Activated T-helper 17 cell treated with anti-CD3 and anti-CD28 coated beads, Interleukin-2, amount 50 U/mL, for 72 hours (primary cell): ENCODE results near the gene SLC30A2. TPM values are rescaled to one million over a fixed set of nuclear protein-coding genes. Genes with fewer than 3 reads are reported as not detected.

ENCODE experiments used
- ATAC-seq: fragments of 150-1000 bp; cut with Tn5 transposase; replicated peaks from 2 replicates; pipeline ENCODE4 v1.10.0; 2021; ENCODE audit warnings: mild to moderate bottlenecking, moderate library complexity
- H3K27ac Mint-ChIP-seq: one replicate; pipeline ENCODE4 v1.8.0; 2022; ENCODE audit warnings: mixed read lengths
- H3K27me3 Mint-ChIP-seq: one replicate; pipeline ENCODE4 v1.8.0; 2022; ENCODE audit warnings: mixed read lengths
- H3K36me3 Mint-ChIP-seq: one replicate; pipeline ENCODE4 v1.8.0; 2022; ENCODE audit warnings: low read depth, mild to moderate bottlenecking, mixed read lengths
- H3K4me1 Mint-ChIP-seq: one replicate; pipeline ENCODE4 v1.8.0; 2022; ENCODE audit warnings: mixed read lengths
- H3K4me3 Mint-ChIP-seq: one replicate; pipeline ENCODE4 v1.8.0; 2022; ENCODE audit warnings: mild to moderate bottlenecking, mixed read lengths
- H3K9me3 Mint-ChIP-seq: one replicate; pipeline ENCODE4 v1.8.0; 2022; ENCODE audit warnings: mixed read lengths
- total RNA-seq, 2 donors: library from RNA; stranded (reverse); gene quantifications; one replicate each; pipeline ENCODE4 v1.2.3, GENCODE V29; 2022

The SLC30A2 gene
- total RNA-seq, 2 donors from 2014 or later: not detected

GRCh38 chr1:26079178-26079563 is 33.3 kb upstream of the SLC30A2 start:
- no peak for ATAC-seq
- Mint-ChIP-seq H3K27me3 (peaks cover 17% of the 10 kb centered on the region), H3K9me3 (no peaks in the 10 kb centered on the region), H3K4me3 (no peak overlapping the region), H3K27ac (no peak overlapping the region), H3K4me1 (no peaks in the 10 kb centered on the region), H3K36me3 (no peaks in the 10 kb centered on the region)

- H3K4me3 Mint-ChIP-seq: no peak overlapping the region
- H3K36me3 Mint-ChIP-seq: no peaks in the 10 kb centered on the region
- no peak overlapping the region for H3K27ac Mint-ChIP-seq
- peaks cover 15% of the 10 kb centered on the region for H3K27me3 Mint-ChIP-seq
- ATAC-seq: no peak
- no peaks in the 10 kb centered on the region for H3K4me1 Mint-ChIP-seq
- no peaks in the 10 kb centered on the region for H3K9me3 Mint-ChIP-seq
Measured at GRCh38 chr1:26078286-26079177, 32.6 kb upstream of the SLC30A2 start.

GRCh38 chr1:26077524-26077923 is 31.6 kb upstream of the SLC30A2 start:
- H3K27me3 Mint-ChIP-seq: peaks cover 17% of the 10 kb centered on the region
- no peaks in the 10 kb centered on the region for H3K36me3 Mint-ChIP-seq
- ATAC-seq: no peak
- H3K4me1 Mint-ChIP-seq: no peaks in the 10 kb centered on the region
- H3K27ac Mint-ChIP-seq: no peak overlapping the region
- no peak overlapping the region for H3K4me3 Mint-ChIP-seq
- no peaks in the 10 kb centered on the region for H3K9me3 Mint-ChIP-seq

- Mint-ChIP-seq H3K36me3 (no peaks in the 10 kb centered on the region), H3K9me3 (no peaks in the 10 kb centered on the region), H3K27me3 (peaks cover 23% of the 10 kb centered on the region), H3K27ac (no peak overlapping the region), H3K4me3 (no peak overlapping the region), H3K4me1 (no peaks in the 10 kb centered on the region)
- ATAC-seq: no peak
Measured at GRCh38 chr1:26075421-26076144, 29.7 kb upstream of the SLC30A2 start.

GRCh38 chr1:26072305-26072704 is 26.4 kb upstream of the SLC30A2 start:
- Mint-ChIP-seq H3K4me3 (no peak overlapping the region), H3K9me3 (no peaks in the 10 kb centered on the region), H3K27me3 (peaks cover 20% of the 10 kb centered on the region), H3K27ac (no peak overlapping the region), H3K4me1 (no peaks in the 10 kb centered on the region), H3K36me3 (no peaks in the 10 kb centered on the region)
- ATAC-seq: no peak

GRCh38 chr1:26070963-26071342 is 25.0 kb upstream of the SLC30A2 start:
- Mint-ChIP-seq H3K27me3 (peaks cover 17% of the 10 kb centered on the region), H3K27ac (no peak overlapping the region), H3K36me3 (no peaks in the 10 kb centered on the region), H3K9me3 (no peaks in the 10 kb centered on the region), H3K4me1 (no peaks in the 10 kb centered on the region), H3K4me3 (no peak overlapping the region)
- no peak for ATAC-seq

GRCh38 chr1:26070296-26070962 is 24.5 kb upstream of the SLC30A2 start:
- Mint-ChIP-seq H3K9me3 (no peaks in the 10 kb centered on the region), H3K27ac (no peak overlapping the region), H3K4me1 (no peaks in the 10 kb centered on the region), H3K36me3 (no peaks in the 10 kb centered on the region), H3K4me3 (no peak overlapping the region), H3K27me3 (peaks cover 17% of the 10 kb centered on the region)
- ATAC-seq: no peak

GRCh38 chr1:26069941-26070295 is 24.0 kb upstream of the SLC30A2 start:
- no peaks in the 10 kb centered on the region for H3K36me3 Mint-ChIP-seq
- no peak overlapping the region for H3K4me3 Mint-ChIP-seq
- H3K27ac Mint-ChIP-seq: no peak overlapping the region
- H3K9me3 Mint-ChIP-seq: no peaks in the 10 kb centered on the region
- ATAC-seq: no peak
- H3K27me3 Mint-ChIP-seq: peaks cover 18% of the 10 kb centered on the region
- no peaks in the 10 kb centered on the region for H3K4me1 Mint-ChIP-seq

GRCh38 chr1:26067432-26067911 is 21.6 kb upstream of the SLC30A2 start, which contains the start of gene TRIM63:
TSS of gene TRIM63 (minus strand) at chr1:26067630. CDS start at chr1:26067494, 136 bp downstream.
- H3K4me3 Mint-ChIP-seq: no peak within 1 kb of the TSS
- H3K9me3 Mint-ChIP-seq: no peaks in the 10 kb centered on the region
- no peak for ATAC-seq
- no peaks in the 10 kb centered on the region for H3K4me1 Mint-ChIP-seq
- no peaks in the 10 kb centered on the region for H3K36me3 Mint-ChIP-seq
- no peak within 1 kb of the TSS for H3K27ac Mint-ChIP-seq
- H3K27me3 Mint-ChIP-seq: peaks cover 20% of the 10 kb centered on the region

- Mint-ChIP-seq H3K4me3 (no peak overlapping the region), H3K4me1 (no peaks in the 10 kb centered on the region), H3K36me3 (no peaks in the 10 kb centered on the region), H3K27ac (no peak overlapping the region), H3K9me3 (no peaks in the 10 kb centered on the region), H3K27me3 (peaks cover 16% of the 10 kb centered on the region)
- no peak for ATAC-seq
Measured at GRCh38 chr1:26066857-26067256, 20.9 kb upstream of the SLC30A2 start.

GRCh38 chr1:26066160-26066559 is 20.2 kb upstream of the SLC30A2 start:
- Mint-ChIP-seq H3K27ac (no peak overlapping the region), H3K4me1 (no peaks in the 10 kb centered on the region), H3K4me3 (no peak overlapping the region), H3K36me3 (no peaks in the 10 kb centered on the region), H3K9me3 (no peaks in the 10 kb centered on the region), H3K27me3 (peaks cover 16% of the 10 kb centered on the region)
- ATAC-seq: no peak

GRCh38 chr1:26064553-26064952 is 18.6 kb upstream of the SLC30A2 start:
- H3K36me3 Mint-ChIP-seq: no peaks in the 10 kb centered on the region
- no peak overlapping the region for H3K27ac Mint-ChIP-seq
- H3K4me3 Mint-ChIP-seq: no peak overlapping the region
- no peak for ATAC-seq
- peaks cover 22% of the 10 kb centered on the region for H3K27me3 Mint-ChIP-seq
- no peaks in the 10 kb centered on the region for H3K4me1 Mint-ChIP-seq
- no peaks in the 10 kb centered on the region for H3K9me3 Mint-ChIP-seq

GRCh38 chr1:26060832-26061574 is 15.1 kb upstream of the SLC30A2 start:
- Mint-ChIP-seq H3K27ac (no peak overlapping the region), H3K4me3 (no peak overlapping the region), H3K4me1 (no peaks in the 10 kb centered on the region), H3K27me3 (peaks cover 24% of the 10 kb centered on the region), H3K36me3 (no peaks in the 10 kb centered on the region), H3K9me3 (no peaks in the 10 kb centered on the region)
- ATAC-seq: no peak

GRCh38 chr1:26059906-26060305 is 14.0 kb upstream of the SLC30A2 start:
- Mint-ChIP-seq H3K4me3 (no peak overlapping the region), H3K36me3 (no peaks in the 10 kb centered on the region), H3K27ac (no peak overlapping the region), H3K9me3 (no peaks in the 10 kb centered on the region), H3K4me1 (no peaks in the 10 kb centered on the region), H3K27me3 (peaks cover 26% of the 10 kb centered on the region)
- no peak for ATAC-seq
